ENCODE measurements around the gene ZMYND8. TPM values are rescaled to one million over a fixed set of nuclear protein-coding genes. Genes with fewer than 3 reads are reported as not detected.

ZMYND8 gene
- total RNA-seq, 1 experiment from 2014 or later, result 29.0 TPM

- H4K20me1 ChIP-seq (ENCODE audit: insufficient read depth), result no peaks in the 10 kb centered on the region
- intact Hi-C loops (cut with micrococcal nuclease), result no loop called here
Observed at GRCh38 chr20:47350691-47351545, 5.6 kb downstream of the ZMYND8 start.

More at GRCh38 chr20:47350691-47351545, 5.6 kb downstream of the ZMYND8 start:
- ChIA-PET RAD21 (ENCODE audit: low non-redundant PET in 1 of 2, low total read pairs in 2 of 2, uncharacterized antibody in 2 of 2, unreplicated experiment in 2 of 2) (no interaction called here), POLR2A (interaction anchor here (1.2 kb wide), 2 partner anchors 10 to 30 kb away, joined by 3 read pairs; no protein-coding TSS in a partner anchor), CTCF (no interaction called here)
- H3K36me3 ChIP-seq (ENCODE audit: control insufficient read depth in 1 of 2, insufficient read depth in 2 of 2, low read length in 2 of 2), result peaks cover 0 to 6% of the 10 kb centered on the region in 2 experiments; a peak in 2 of 4 replicates
- no peaks in the 10 kb centered on the region for H3K27me3 ChIP-seq (ENCODE audit: insufficient read depth, low read length)
- H3K9me3 ChIP-seq (ENCODE audit: control insufficient read depth in 1 of 2, insufficient read depth in 1 of 2, low read depth in 1 of 2, low read length in 2 of 2), result no peaks in the 10 kb centered on the region
- TF ChIP-seq MAX (IDR thresholded peaks at IDR 0.05) (no peak), CTCF (IDR thresholded peaks at IDR 0.05 in 2 of 3, conservative IDR thresholded peaks at IDR 0.05 in 1 of 3; ENCODE audit: borderline replicate concordance in 1 of 3, insufficient read depth in 1 of 3, low read depth in 2 of 3, low read length in 2 of 3) (no peak), EZH2 (IDR thresholded peaks at IDR 0.05) (no peak), JUND (IDR thresholded peaks at IDR 0.05) (no peak), POLR2AphosphoS5 (IDR thresholded peaks at IDR 0.05; ENCODE audit: low read depth, low read length) (no peak), YY1 (IDR thresholded peaks at IDR 0.05; ENCODE audit: extremely low read depth, insufficient replicate concordance, low read depth, low read length) (no peak), SRF (IDR thresholded peaks at IDR 0.05; ENCODE audit: low read depth) (no peak), ZFX (IDR thresholded peaks at IDR 0.05) (no peak), POLR2A (IDR thresholded peaks at IDR 0.05; ENCODE audit: borderline replicate concordance, extremely low read depth, insufficient read depth, insufficient read length) (no peak), REST (IDR thresholded peaks at IDR 0.05; ENCODE audit: low read depth) (no peak), ATF3 (IDR thresholded peaks at IDR 0.05) (no peak), ZNF274 (IDR thresholded peaks at IDR 0.05; ENCODE audit: low read depth, low read length) (no peak)
- no peak for DNase-seq (ENCODE audit: low read depth, low spot score)
- no peaks in the 10 kb centered on the region for H3K9me2 ChIP-seq (ENCODE audit: insufficient read depth)
- peaks cover 92% of the 10 kb centered on the region for H3K79me2 ChIP-seq (ENCODE audit: insufficient read depth, low read length)
- H3K4me2 ChIP-seq (ENCODE audit: low read length), result no peak overlapping the region
- no TSS peak for BruUV-seq (replicated peaks)
- no peak for ATAC-seq
- no peak overlapping the region for H3K4me3 ChIP-seq (replicated peaks in 1 of 2; ENCODE audit: low read depth in 1 of 2, low read length in 2 of 2)
- peaks cover 24 to 44% of the 10 kb centered on the region in 2 experiments for H3K4me1 ChIP-seq (ENCODE audit: control insufficient read depth in 1 of 2, insufficient read depth in 2 of 2, low read length in 2 of 2)
- no peak overlapping the region for H3K27ac ChIP-seq (ENCODE audit: low read depth, low read length)
- H3K9ac ChIP-seq (ENCODE audit: low read length), result no peak overlapping the region
- no peak overlapping the region for H2AFZ ChIP-seq (ENCODE audit: low read depth, low read length, poor library complexity, severe bottlenecking)

All from HCT116 (cell line).